Measurements from ENCODE around the gene MYL6. TPM values are rescaled to one million over a fixed set of nuclear protein-coding genes. Genes with fewer than 3 reads are reported as not detected.
A peak's percentile ranks its signal among the peaks of the same experiment; 100 is the strongest.
"Not testable (repeated sequence)": the region's sequence is repeated elsewhere in the genome, so short reads cannot be mapped to it uniquely, and the experiment has no call there.

MYL6 gene
- total RNA-seq, 1 donor from 2014 or later, result 376 TPM

DNA sequence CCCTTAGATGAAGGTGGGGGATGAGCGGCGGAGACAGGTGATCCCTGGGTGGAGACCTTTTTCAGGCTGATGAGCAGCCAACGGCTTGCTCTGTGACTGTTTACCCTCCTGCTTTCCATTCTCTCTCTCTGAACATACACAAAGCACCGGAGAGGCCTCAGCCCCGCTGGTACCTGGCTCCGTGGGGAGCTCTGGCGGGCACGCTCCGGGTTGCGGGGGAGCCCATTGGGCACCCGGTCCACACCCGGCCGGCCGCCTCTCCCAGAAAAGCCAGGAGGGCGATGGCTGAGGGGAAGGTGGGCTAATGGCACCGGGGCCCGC, 30.6 kb downstream of the MYL6 start:
- no peak for DNase-seq (ENCODE audit: low spot score)
- peak; percentile 5 for ATAC-seq

- peak; percentile 91 for ATAC-seq
- peak; percentile 88 for DNase-seq (ENCODE audit: low spot score)
Measured at GRCh38 chr12:56189099-56189917, 31.1 kb downstream of the MYL6 start, which contains the start of gene SMARCC2. SMARCC2 (minus strand) TSS chr12:56189483; CDS start chr12:56189461, 22 bp downstream.

DNA sequence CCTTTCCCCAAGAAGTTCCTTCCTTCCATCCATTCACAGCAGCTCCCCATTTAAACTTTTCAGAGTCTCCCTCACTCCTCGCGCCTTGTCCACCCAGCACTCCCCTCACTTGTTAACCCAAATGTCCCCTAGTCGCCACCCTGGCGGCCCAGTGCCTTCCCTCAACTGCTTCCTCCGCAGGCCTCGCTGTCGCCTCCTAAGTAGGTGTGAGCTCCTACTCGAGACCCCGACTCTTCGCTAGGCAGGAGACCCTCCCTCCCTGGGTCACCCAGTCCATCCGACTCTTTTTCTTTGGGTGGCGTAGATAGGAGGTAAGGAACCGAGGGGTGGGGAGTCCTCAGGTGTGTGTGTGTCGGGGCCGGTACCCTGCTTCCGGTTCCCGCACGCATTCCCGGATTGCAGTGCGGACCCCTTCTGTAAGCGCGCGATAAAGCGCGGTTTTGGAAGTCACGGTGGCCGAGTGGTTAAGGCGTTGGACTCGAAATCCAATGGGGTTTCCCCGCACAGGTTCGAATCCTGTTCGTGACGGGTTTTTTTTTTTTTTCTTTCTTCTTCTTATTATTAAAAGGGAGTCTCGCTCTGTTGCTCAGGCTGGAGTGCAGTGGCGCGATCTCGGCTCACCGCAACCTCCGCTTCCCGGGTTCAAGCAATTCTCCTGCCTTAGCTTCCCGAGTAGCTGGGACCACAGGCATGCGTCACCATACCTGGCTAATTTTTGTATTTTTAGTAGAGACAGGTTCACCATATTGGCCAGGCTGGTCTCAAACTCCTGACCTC, 31.9 kb downstream of the MYL6 start:
- DNase-seq (ENCODE audit: low spot score) (peak; percentile 91), ATAC-seq (peak; percentile 67)

DNA sequence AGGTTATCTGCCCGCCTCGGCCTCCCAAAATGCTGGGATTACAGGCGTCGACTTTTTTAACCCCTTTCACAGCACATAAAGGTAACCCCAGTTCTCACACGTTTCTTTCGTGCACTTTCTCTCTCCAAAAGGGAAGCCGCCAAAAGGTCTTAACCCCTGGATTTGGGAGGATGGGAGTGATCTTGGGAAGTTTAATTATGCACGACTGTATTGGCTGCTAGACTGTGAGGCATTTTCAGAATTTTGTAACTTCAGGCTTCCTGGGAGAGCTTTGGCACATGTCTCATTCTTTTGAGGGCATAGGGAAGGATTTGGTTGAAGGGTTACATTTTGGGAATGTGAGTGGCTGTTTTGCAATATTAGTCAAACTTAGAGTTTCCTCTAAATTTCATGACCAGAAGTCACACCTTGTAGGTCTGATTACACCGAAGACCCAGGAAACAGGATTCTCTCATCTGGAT, 32.6 kb downstream of the MYL6 start:
- ATAC-seq, result no peak
- DNase-seq (ENCODE audit: low spot score), result no peak

DNA sequence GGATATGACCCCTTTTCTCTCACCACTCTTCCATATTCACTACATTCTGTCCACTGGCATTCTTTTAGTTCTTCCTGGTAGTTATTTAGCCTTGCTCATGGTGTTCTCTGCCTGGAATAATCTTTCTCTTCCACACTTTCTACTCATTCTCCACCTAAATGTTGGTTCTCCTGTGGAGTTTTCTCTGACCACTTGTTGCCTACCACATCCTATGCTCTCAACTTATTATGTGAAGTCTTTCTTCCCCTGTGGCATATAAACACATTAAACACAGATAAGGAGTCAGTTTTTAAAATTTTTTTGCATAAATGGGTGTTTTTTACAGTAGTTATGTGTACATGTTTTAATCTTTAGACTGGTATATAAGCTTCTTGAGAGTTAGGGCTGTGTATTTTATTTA, 34.4 kb downstream of the MYL6 start:
- no peak for ATAC-seq
- DNase-seq (ENCODE audit: low spot score), result no peak

DNA sequence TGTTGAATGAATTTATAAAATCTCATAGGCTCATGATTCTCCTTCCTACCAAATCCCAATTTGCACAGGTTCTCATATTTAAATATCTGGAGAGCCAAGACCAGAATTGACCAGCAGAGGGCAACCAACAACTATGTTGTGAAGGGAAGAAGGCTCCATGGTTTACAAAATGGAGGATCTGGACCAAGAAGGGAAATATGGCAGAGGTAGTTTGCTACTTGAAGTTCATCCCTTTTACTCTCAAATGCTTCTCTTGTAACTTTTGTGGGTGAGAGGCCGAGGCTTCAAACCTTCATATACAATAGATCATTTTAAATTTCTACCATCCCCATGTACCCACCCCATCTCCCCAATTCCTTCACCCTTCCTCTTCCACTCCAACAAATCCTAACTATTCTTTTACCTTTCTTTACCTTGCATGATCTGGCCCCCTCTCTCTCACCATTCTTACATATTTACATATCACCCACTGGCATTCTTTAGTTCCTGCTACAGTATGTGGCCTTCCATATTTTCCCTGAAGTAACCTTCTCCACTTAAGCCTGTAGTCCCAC, 34.9 kb downstream of the MYL6 start:
- peak; percentile 47 for ATAC-seq
- DNase-seq (ENCODE audit: low spot score), result peak; percentile 63

GRCh38 chr12:56196818-56197550, 38.8 kb downstream of the MYL6 start:
- not testable (repeated sequence) for ATAC-seq; DNase-seq (ENCODE audit: low spot score)

DNA sequence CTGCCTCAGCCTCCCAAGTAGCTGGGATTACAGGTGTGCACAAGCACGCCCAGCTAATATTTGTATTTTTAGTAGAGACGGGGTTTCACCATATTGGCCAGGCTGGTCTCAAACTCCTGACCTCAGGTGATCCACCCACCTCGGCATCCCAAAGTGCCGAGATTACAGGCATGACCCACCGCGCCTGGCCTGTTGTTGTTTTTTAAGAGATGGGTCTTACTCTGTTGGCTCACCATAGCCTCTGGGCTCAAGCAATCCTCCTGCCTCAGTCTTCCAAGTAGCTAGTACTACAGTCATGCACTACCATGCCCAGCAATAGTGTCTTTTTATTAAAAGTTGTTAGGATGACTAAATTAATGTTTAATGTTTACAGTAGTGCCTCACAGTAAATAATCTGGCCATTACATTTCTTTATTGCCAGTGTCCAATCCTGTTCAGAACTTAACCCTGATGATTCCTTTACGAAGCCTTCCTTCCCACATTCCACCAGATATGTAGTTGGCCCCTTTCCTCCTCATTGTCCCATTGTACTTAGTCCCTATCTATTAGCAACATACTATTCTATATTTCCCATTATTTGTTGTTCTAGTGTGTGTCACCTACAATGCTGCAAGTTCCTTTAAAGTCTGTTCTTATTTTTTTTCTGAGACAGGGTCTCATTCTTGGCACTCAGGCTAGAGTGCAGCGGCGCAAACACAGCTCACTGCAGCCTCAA, 39.9 kb downstream of the MYL6 start:
- ATAC-seq (no peak), DNase-seq (ENCODE audit: low spot score) (no peak)

- no peak for DNase-seq (ENCODE audit: low spot score)
- no peak for ATAC-seq
Measured at GRCh38 chr12:56198836-56199235, 40.7 kb downstream of the MYL6 start.

- ATAC-seq (peak; percentile 30), DNase-seq (ENCODE audit: low spot score) (no peak)
Measured at GRCh38 chr12:56202366-56202765, 44.2 kb downstream of the MYL6 start.

DNA sequence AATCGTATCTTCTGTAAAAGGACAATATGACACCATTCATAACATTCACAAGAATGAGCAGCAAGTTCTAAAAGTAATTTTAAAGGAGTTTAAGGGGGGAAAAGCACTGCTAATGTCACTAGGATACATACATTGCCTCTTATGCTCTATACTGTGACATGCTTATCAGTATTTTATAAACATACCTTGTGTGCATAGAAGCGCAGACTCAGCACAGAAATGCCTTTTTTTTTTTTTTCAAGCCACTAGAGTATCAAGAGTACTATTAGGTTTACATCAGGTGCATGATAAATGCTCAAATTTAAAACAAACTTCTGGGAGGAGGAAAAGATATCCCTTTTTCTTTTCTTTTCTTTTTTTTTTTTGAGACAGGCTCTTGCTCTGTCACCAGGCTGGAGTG, 44.7 kb downstream of the MYL6 start:
- ATAC-seq, result no peak
- DNase-seq (ENCODE audit: low spot score), result no peak

DNA sequence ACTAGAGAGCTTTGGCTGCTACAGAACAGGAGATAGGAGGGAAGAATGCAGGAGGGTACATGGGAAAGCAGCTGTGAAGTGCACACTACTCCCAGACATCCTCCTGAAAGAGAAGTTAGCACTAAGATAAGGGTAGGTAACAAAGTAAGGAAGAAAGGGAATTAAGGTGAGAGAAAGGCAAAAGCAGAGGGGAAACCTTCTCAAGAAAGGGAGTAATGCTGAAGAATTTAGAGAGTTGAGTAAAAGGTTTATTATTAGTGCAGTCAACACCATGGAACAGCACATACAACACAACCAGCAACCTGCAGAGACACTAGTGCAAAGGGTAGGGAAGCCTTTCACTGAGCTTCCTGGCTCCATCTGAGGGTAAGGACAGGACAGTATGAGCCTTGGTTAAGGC, 46.1 kb downstream of the MYL6 start:
- no peak for ATAC-seq
- no peak for DNase-seq (ENCODE audit: low spot score)

GRCh38 chr12:56205445-56205844, 47.3 kb downstream of the MYL6 start:
- DNase-seq (ENCODE audit: low spot score) (no peak), ATAC-seq (no peak)

- ATAC-seq, result peak; percentile 90
Measured at GRCh38 chr12:56206452-56207166, 48.5 kb downstream of the MYL6 start.

DNA sequence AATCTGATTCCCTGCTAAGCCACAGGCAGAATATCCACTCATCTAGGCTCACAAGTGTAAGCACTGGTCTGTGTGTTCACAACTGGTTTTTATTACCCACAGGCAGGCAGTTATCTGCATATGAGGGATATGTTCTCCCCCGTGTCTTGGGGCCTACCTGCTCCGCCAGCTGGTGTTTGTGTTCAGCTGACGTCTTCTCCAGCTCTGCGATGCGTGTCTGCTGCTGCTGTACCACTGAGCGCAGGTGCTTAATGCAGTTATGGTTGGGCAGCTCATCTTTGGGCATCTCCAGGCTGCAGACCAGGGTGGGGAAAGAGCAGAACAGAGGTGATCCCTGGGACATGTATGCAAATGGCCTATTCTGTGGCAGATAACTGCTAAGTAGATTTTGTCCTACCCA, 49.8 kb downstream of the MYL6 start:
- no peak for DNase-seq (ENCODE audit: low spot score)
- no peak for ATAC-seq

More at GRCh38 chr12:56206452-56207166, 48.5 kb downstream of the MYL6 start:
- DNase-seq (ENCODE audit: low spot score), result no peak

Other genes starting within 250 kb of the MYL6 start
- 16.5 TPM for gene PYM1, start 230.5 kb upstream of the MYL6 start, total RNA-seq
- gene DGKA, start 227.2 kb upstream of the MYL6 start, total RNA-seq, result 4.9 TPM
- 5.4 TPM for gene PMEL, start 192.3 kb upstream of the MYL6 start, total RNA-seq
- gene CDK2, start 191.5 kb upstream of the MYL6 start, total RNA-seq, result 11.0 TPM
- 46.5 TPM for gene RAB5B, start 184.3 kb upstream of the MYL6 start, total RNA-seq
- 56.1 TPM for gene SUOX, start 161.1 kb upstream of the MYL6 start, total RNA-seq
- 2.3 TPM for gene IKZF4, start 137.3 kb upstream of the MYL6 start, total RNA-seq
- 31.2 TPM for gene RPS26, start 116.4 kb upstream of the MYL6 start, total RNA-seq
- gene ERBB3, start 78.2 kb upstream of the MYL6 start, total RNA-seq, result 93.2 TPM
- gene PA2G4, start 53.8 kb upstream of the MYL6 start, total RNA-seq, result 32.3 TPM
- gene RPL41, start 41.7 kb upstream of the MYL6 start, total RNA-seq, result 1,359 TPM
- gene ZC3H10, start 40.1 kb upstream of the MYL6 start, total RNA-seq, result 4.6 TPM
- gene ESYT1, start 30.1 kb upstream of the MYL6 start, total RNA-seq, result 62.2 TPM
- 6.5 TPM for gene MYL6B, start 5.8 kb upstream of the MYL6 start, total RNA-seq
- gene SMARCC2, start 31.1 kb downstream of the MYL6 start, total RNA-seq, result 27.6 TPM
- gene RNF41, start 63.6 kb downstream of the MYL6 start, total RNA-seq, result 13.2 TPM
- 16.0 TPM for gene NABP2, start 66.0 kb downstream of the MYL6 start, total RNA-seq
- 227 TPM for gene SLC39A5, start 71.7 kb downstream of the MYL6 start, total RNA-seq
- 12.9 TPM for gene ANKRD52, start 100.0 kb downstream of the MYL6 start, total RNA-seq
- gene COQ10A, start 108.6 kb downstream of the MYL6 start, total RNA-seq, result 24.8 TPM
- gene CS, start 142.0 kb downstream of the MYL6 start, total RNA-seq, result 67.4 TPM
- 93.3 TPM for gene CNPY2, start 157.6 kb downstream of the MYL6 start, total RNA-seq
- gene PAN2, start 175.6 kb downstream of the MYL6 start, total RNA-seq, result 86.0 TPM
- 0.43 TPM for gene IL23A, start 180.5 kb downstream of the MYL6 start, total RNA-seq
- gene STAT2, start 201.7 kb downstream of the MYL6 start, total RNA-seq, result 95.5 TPM
- gene APOF, start 204.5 kb downstream of the MYL6 start, total RNA-seq, result 188 TPM

Data from left lobe of liver (tissue), 2 donors.